ENCODE data around the gene CAD. TPM values are rescaled to one million over a fixed set of nuclear protein-coding genes. Genes with fewer than 3 reads are reported as not detected.

The CAD gene
- total RNA-seq, 1 experiment from 2014 or later = 86.4 TPM

DNA sequence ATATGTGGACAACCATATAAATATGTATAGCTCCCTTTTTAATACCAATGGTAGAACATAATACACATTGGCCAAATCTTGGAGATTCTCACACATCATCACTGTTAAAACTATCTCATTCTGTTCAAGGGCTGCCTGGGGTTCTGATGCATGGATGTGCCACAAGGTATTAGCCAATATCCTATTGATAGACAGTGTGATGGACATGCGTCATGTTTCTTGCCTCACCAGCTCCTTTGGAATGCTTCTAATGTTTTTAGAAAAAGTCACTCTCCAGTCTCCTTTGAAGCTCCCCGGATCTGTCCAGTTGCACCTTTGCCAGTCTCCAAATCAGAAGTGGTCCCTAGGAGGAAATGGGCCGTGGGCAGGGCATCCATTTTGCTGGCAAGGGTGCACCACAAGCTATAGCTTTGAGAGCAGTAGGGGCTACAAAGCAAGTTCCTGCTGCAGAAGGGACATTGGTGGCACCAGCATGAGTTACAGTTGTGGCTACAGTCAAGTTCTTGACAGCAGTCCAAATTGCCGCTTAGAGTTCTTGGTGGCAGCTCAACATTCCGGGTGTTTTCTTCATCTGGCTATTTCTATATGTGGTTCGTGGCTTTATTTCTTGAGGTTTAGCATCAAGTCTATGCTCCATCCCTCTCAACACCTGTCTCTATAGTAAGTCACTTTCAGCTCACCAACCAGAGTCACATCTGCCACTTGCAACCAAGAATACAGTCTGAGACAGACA is 30.4 kb upstream of the CAD start:
- Mint-ChIP-seq H3K27ac (ENCODE audit: unreplicated experiment) (no peak overlapping the region), H3K4me1 (ENCODE audit: low read depth, unreplicated experiment) (no peaks in the 10 kb centered on the region), H3K9me3 (ENCODE audit: unreplicated experiment) (no peaks in the 10 kb centered on the region), H3K27me3 (ENCODE audit: insufficient read depth, unreplicated experiment) (no peaks in the 10 kb centered on the region), H3K4me3 (ENCODE audit: unreplicated experiment) (no peak overlapping the region), H3K36me3 (ENCODE audit: insufficient read depth, unreplicated experiment) (no peaks in the 10 kb centered on the region)
- Histone ChIP-seq H3K4me3 (ENCODE audit: low read depth, low read length) (no peak overlapping the region), H3K4me1 (no peaks in the 10 kb centered on the region), H3K9me3 (no peaks in the 10 kb centered on the region), H3K36me3 (ENCODE audit: control insufficient read depth, insufficient read depth, low read length) (no peaks in the 10 kb centered on the region), H3K27me3 (replicated peaks; ENCODE audit: control insufficient read depth, insufficient read depth, low read length) (no peaks in the 10 kb centered on the region)
- BruUV-seq (replicated peaks) = no TSS peak
- ChIA-PET CTCF (interaction anchor here (0.5 to 1.1 kb wide), 3 partner anchors 28 to 91 kb away, joined by 3 to 5 read pairs (median 3); no protein-coding TSS in a partner anchor), POLR2A (no interaction called here)
- TF ChIP-seq, protein P1, sequence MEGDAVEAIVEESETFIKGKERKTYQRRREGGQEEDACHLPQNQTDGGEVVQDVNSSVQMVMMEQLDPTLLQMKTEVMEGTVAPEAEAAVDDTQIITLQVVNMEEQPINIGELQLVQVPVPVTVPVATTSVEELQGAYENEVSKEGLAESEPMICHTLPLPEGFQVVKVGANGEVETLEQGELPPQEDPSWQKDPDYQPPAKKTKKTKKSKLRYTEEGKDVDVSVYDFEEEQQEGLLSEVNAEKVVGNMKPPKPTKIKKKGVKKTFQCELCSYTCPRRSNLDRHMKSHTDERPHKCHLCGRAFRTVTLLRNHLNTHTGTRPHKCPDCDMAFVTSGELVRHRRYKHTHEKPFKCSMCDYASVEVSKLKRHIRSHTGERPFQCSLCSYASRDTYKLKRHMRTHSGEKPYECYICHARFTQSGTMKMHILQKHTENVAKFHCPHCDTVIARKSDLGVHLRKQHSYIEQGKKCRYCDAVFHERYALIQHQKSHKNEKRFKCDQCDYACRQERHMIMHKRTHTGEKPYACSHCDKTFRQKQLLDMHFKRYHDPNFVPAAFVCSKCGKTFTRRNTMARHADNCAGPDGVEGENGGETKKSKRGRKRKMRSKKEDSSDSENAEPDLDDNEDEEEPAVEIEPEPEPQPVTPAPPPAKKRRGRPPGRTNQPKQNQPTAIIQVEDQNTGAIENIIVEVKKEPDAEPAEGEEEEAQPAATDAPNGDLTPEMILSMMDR (IDR thresholded peaks at IDR 0.05; ENCODE audit: insufficient read depth in 1 of 2, low read depth in 1 of 2, low read length in 1 of 2, severe bottlenecking in 1 of 2, unreplicated experiment in 1 of 2) = no peak
- no peak for DNase-seq
- intact Hi-C loops (cut with micrococcal nuclease; ENCODE audit: unreplicated experiment) = no loop called here

- intact Hi-C loops (cut with micrococcal nuclease; ENCODE audit: unreplicated experiment) = loop anchor here (2.0 kb wide), 1 partner anchor 229 kb away; no protein-coding TSS in a partner anchor
- Histone ChIP-seq H3K36me3 (ENCODE audit: control insufficient read depth, insufficient read depth, low read length) (no peaks in the 10 kb centered on the region), H3K27me3 (replicated peaks; ENCODE audit: control insufficient read depth, insufficient read depth, low read length) (no peaks in the 10 kb centered on the region), H3K4me1 (no peaks in the 10 kb centered on the region), H3K9me3 (no peaks in the 10 kb centered on the region), H3K4me3 (ENCODE audit: low read depth, low read length) (no peak overlapping the region)
- H3K27me3 Mint-ChIP-seq (ENCODE audit: insufficient read depth, unreplicated experiment) = no peaks in the 10 kb centered on the region
- POLR2A ChIA-PET = no interaction called here
- TF ChIP-seq, protein P1 (IDR thresholded peaks at IDR 0.05; ENCODE audit: insufficient read depth in 1 of 2, low read depth in 1 of 2, low read length in 1 of 2, severe bottlenecking in 1 of 2, unreplicated experiment in 1 of 2) = no peak
- H3K36me3 Mint-ChIP-seq (ENCODE audit: insufficient read depth, unreplicated experiment) = no peaks in the 10 kb centered on the region
- no TSS peak for BruUV-seq (replicated peaks)
- no peaks in the 10 kb centered on the region for H3K4me1 Mint-ChIP-seq (ENCODE audit: low read depth, unreplicated experiment)
- no peak overlapping the region for H3K4me3 Mint-ChIP-seq (ENCODE audit: unreplicated experiment)
- H3K27ac Mint-ChIP-seq (ENCODE audit: unreplicated experiment) = no peak overlapping the region
- no peak for DNase-seq
- CTCF ChIA-PET = no interaction called here
- H3K9me3 Mint-ChIP-seq (ENCODE audit: unreplicated experiment) = no peaks in the 10 kb centered on the region
These were observed 27.2 kb upstream of the CAD start for GRCh38 chr2:27189989-27190388.

DNA sequence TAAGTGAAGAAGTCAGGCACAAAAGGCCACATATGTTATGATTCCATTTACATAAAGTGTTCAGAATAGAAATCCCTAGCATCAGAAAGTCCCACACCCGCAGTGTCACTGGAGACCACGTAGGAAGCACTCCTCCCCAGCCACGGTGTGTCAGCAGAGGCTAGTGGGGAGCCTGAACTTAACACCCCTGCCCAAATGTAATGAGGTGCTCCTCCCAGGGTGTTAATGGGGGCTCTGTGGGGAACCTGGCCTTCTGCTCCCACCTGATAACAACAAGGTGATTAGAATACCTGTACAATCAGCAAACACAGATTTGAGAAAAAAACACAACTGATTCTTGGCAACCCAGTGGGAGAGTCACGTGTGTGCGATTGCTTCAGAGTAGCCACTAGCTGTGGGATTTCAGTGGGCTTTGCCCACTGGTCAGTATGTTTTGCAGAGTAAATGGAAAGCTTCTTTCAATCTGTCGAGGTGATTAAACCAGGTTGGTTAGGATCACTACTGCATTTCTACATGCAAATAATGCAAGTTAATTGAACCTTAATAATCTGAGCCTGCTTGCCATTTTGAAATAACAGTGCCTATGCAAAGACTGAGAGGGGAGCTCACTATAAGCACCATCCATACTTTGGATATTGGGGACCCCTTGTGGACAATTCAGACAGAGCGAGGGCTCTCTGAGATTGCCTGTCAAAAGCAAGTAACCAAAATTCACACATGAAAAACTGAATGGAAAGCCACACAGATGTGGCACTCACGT is 25.9 kb upstream of the CAD start:
- CTCF ChIA-PET = interaction anchor here (0.6 to 1.9 kb wide), 28 partner anchors 11 to 233 kb away, joined by 3 to 67 read pairs (median 4); partner anchors contain the start of genes ABHD1, ATRAID, KHK and PREB
- Mint-ChIP-seq H3K4me1 (ENCODE audit: low read depth, unreplicated experiment) (no peaks in the 10 kb centered on the region), H3K4me3 (ENCODE audit: unreplicated experiment) (no peak overlapping the region), H3K36me3 (ENCODE audit: insufficient read depth, unreplicated experiment) (no peaks in the 10 kb centered on the region), H3K27me3 (ENCODE audit: insufficient read depth, unreplicated experiment) (no peaks in the 10 kb centered on the region), H3K27ac (ENCODE audit: unreplicated experiment) (no peak overlapping the region), H3K9me3 (ENCODE audit: unreplicated experiment) (no peaks in the 10 kb centered on the region)
- Histone ChIP-seq H3K4me3 (ENCODE audit: low read depth, low read length) (no peak overlapping the region), H3K27me3 (replicated peaks; ENCODE audit: control insufficient read depth, insufficient read depth, low read length) (no peaks in the 10 kb centered on the region), H3K4me1 (no peaks in the 10 kb centered on the region), H3K9me3 (no peaks in the 10 kb centered on the region), H3K36me3 (ENCODE audit: control insufficient read depth, insufficient read depth, low read length) (no peaks in the 10 kb centered on the region)
- intact Hi-C loops (cut with micrococcal nuclease; ENCODE audit: unreplicated experiment) = loop anchor here (1.0 to 2.0 kb wide), 4 partner anchors 21 to 230 kb away; no protein-coding TSS in a partner anchor
- POLR2A ChIA-PET = interaction anchor here (0.6 to 1.2 kb wide), 5 partner anchors 21 to 1703 kb away, joined by 3 to 7 read pairs (median 3); partner anchors contain the start of genes ATRAID, PREB and SLC5A6
- BruUV-seq (replicated peaks) = no TSS peak
- DNase-seq = peak; percentile 73 to 82
- TF ChIP-seq, protein P1 (IDR thresholded peaks at IDR 0.05; ENCODE audit: insufficient read depth in 1 of 2, low read depth in 1 of 2, low read length in 1 of 2, severe bottlenecking in 1 of 2, unreplicated experiment in 1 of 2) = peak; percentile 73 to 88
